ENCODE data around the gene MAPK10. TPM values are rescaled to one million over a fixed set of nuclear protein-coding genes. Genes with fewer than 3 reads are reported as not detected.

The MAPK10 gene
- polyA plus RNA-seq, 3 donors: 0.36 TPM; not detected in 2

DNA sequence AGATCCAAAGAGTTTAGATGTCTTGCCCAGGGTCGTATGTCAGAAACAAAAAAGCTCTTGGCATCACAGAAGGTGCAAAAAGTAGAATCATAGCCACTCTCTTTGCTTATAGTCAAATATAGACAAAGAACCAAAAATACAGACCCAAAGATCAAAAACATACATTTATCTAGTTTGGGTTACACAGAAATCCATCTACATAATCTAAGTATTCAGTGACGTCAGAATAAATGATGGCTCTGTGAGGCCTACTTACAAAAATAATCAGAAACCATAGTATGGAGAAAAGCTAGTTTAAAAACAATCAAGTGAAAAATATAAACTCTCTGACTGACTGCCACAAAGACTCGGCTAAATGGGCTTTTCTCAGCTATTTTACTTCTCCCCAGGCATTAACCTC lies 126.8 kb downstream of the MAPK10 start:
- Histone ChIP-seq H3K4me2 (replicated peaks; ENCODE audit: extremely low read depth, low read length, poor library complexity, severe bottlenecking) (no peak overlapping the region), H3K9me3 (replicated peaks in 1 of 2; ENCODE audit: control insufficient read depth in 1 of 2, insufficient read depth in 1 of 2, low read length in 2 of 2) (no peaks in the 10 kb centered on the region), H4K20me1 (ENCODE audit: insufficient read depth, low read length) (no peaks in the 10 kb centered on the region), H3K36me3 (replicated peaks in 1 of 2; ENCODE audit: control insufficient read depth in 1 of 2, insufficient read depth in 2 of 2, low read length in 2 of 2) (no peaks in the 10 kb centered on the region), H3K27me3 (ENCODE audit: control insufficient read depth in 2 of 2, insufficient read depth in 2 of 2, low read length in 2 of 2) (no peaks in the 10 kb centered on the region), H3K4me3 (replicated peaks in 1 of 3; ENCODE audit: low read depth in 2 of 3, low read length in 3 of 3) (no peak overlapping the region), H3K79me2 (ENCODE audit: insufficient read depth, low read length) (no peaks in the 10 kb centered on the region), H2AFZ (ENCODE audit: insufficient read depth, low read depth, low read length, poor library complexity, severe bottlenecking) (no peak overlapping the region), H3K9ac (ENCODE audit: insufficient read depth, low read length, poor library complexity, severe bottlenecking) (no peak overlapping the region), H3K4me1 (ENCODE audit: control insufficient read depth in 1 of 2, insufficient read depth in 2 of 2, low read length in 2 of 2) (peaks cover 0 to under 1% of the 10 kb centered on the region in 2 donors), H3K27ac (ENCODE audit: low read depth in 1 of 2, low read length in 2 of 2) (no peak overlapping the region)
- Mint-ChIP-seq H3K27me3 (ENCODE audit: low read depth in 3 of 3) (peaks cover 0 to 3% (median 2%) of the 10 kb centered on the region in 3 donors), H3K36me3 (no peaks in the 10 kb centered on the region), H3K9me3 (peaks cover 0 to 6% (median 0%) of the 10 kb centered on the region in 7 donors), H3K4me1 (peaks cover 1% of the 10 kb centered on the region), H3K4me3 (no peak overlapping the region), H3K27ac (no peak overlapping the region)
- TF ChIP-seq, protein P1, sequence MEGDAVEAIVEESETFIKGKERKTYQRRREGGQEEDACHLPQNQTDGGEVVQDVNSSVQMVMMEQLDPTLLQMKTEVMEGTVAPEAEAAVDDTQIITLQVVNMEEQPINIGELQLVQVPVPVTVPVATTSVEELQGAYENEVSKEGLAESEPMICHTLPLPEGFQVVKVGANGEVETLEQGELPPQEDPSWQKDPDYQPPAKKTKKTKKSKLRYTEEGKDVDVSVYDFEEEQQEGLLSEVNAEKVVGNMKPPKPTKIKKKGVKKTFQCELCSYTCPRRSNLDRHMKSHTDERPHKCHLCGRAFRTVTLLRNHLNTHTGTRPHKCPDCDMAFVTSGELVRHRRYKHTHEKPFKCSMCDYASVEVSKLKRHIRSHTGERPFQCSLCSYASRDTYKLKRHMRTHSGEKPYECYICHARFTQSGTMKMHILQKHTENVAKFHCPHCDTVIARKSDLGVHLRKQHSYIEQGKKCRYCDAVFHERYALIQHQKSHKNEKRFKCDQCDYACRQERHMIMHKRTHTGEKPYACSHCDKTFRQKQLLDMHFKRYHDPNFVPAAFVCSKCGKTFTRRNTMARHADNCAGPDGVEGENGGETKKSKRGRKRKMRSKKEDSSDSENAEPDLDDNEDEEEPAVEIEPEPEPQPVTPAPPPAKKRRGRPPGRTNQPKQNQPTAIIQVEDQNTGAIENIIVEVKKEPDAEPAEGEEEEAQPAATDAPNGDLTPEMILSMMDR (IDR thresholded peaks at IDR 0.05): no peak
- DNase-seq: no peak
- intact Hi-C loops (cut with micrococcal nuclease): no loop called here
- WGBS (ENCODE audit: insufficient coverage): 100% methylated on average over 1 of the region's 3 CpGs

DNA sequence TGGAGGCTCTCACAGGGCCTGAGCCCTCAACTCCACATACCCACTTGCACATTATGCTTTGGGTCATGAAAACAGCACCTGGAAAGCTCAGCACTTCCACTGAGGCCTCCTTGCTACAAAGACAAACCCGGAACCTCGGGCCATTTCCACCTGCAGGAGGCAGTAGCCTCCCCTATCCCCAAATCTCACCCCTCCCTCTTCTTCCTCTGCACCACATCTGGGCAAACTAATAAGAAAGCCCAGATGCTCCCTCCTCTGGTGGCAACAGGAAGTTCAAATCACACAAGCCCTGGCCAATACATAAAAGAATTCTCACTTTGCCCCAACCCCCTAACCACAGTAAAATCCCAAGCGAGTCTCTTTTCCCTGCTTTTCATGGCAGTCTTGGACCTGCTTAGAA lies 136.4 kb downstream of the MAPK10 start:
- Histone ChIP-seq H3K36me3 (replicated peaks in 1 of 2; ENCODE audit: control insufficient read depth in 1 of 2, insufficient read depth in 2 of 2, low read length in 2 of 2) (no peaks in the 10 kb centered on the region), H3K4me1 (ENCODE audit: control insufficient read depth in 1 of 2, insufficient read depth in 2 of 2, low read length in 2 of 2) (peaks cover 0 to 3% of the 10 kb centered on the region in 2 donors), H3K9ac (ENCODE audit: insufficient read depth, low read length, poor library complexity, severe bottlenecking) (no peak overlapping the region), H3K79me2 (ENCODE audit: insufficient read depth, low read length) (no peaks in the 10 kb centered on the region), H2AFZ (ENCODE audit: insufficient read depth, low read depth, low read length, poor library complexity, severe bottlenecking) (no peak overlapping the region), H3K27ac (ENCODE audit: low read depth in 1 of 2, low read length in 2 of 2) (no peak overlapping the region), H3K9me3 (replicated peaks in 1 of 2; ENCODE audit: control insufficient read depth in 1 of 2, insufficient read depth in 1 of 2, low read length in 2 of 2) (no peaks in the 10 kb centered on the region), H3K4me2 (replicated peaks; ENCODE audit: extremely low read depth, low read length, poor library complexity, severe bottlenecking) (no peak overlapping the region), H4K20me1 (ENCODE audit: insufficient read depth, low read length) (no peaks in the 10 kb centered on the region), H3K27me3 (ENCODE audit: control insufficient read depth in 2 of 2, insufficient read depth in 2 of 2, low read length in 2 of 2) (no peaks in the 10 kb centered on the region), H3K4me3 (replicated peaks in 1 of 3; ENCODE audit: low read depth in 2 of 3, low read length in 3 of 3) (no peak overlapping the region)
- Mint-ChIP-seq H3K9me3 (peaks cover 0 to 5% (median 0%) of the 10 kb centered on the region in 7 donors), H3K4me3 (no peak overlapping the region), H3K27ac (peak overlapping the region in 1 of 7 donors; percentile 8), H3K36me3 (no peaks in the 10 kb centered on the region), H3K4me1 (peaks cover 3% of the 10 kb centered on the region), H3K27me3 (ENCODE audit: low read depth in 3 of 3) (peaks cover 0 to 2% (median 0%) of the 10 kb centered on the region in 3 donors)
- WGBS (ENCODE audit: insufficient coverage): 50% methylated on average over 3 of the region's 3 CpGs
- intact Hi-C loops (cut with micrococcal nuclease): no loop called here
- no peak for DNase-seq
- TF ChIP-seq, protein P1 (IDR thresholded peaks at IDR 0.05): peak; percentile 22
